GM06990 (cell line): Measurements from ENCODE around the gene CRTAC1.

ENCODE experiments used
- DNase-seq: peaks from one replicate; pipeline ENCODE4 v3.0.0-alpha.2; 2011; ENCODE audit not compliant: insufficient read length; ENCODE audit errors: extremely low read depth
- H3K27me3 ChIP-seq: replicated peaks from 2 replicates; pipeline ENCODE4 v1.6.0; 2011; ENCODE audit warnings: low read length; ENCODE audit not compliant: control insufficient read depth, insufficient read depth
- H3K36me3 ChIP-seq: 2 replicates; pipeline ENCODE4 v1.5.1; 2011; ENCODE audit warnings: low read length; ENCODE audit not compliant: control insufficient read depth, insufficient read depth
- H3K4me3 ChIP-seq: replicated peaks from 2 replicates; pipeline ENCODE4 v1.5.1; 2011; ENCODE audit warnings: low read depth, mild to moderate bottlenecking, control low read depth, low read length
- TF ChIP-seq, protein P1 (sequence below): IDR thresholded peaks from 2 replicates; pipeline ENCODE4 v1.5.1; 2011; ENCODE audit warnings: low read length, control low read depth, mild to moderate bottlenecking, inconsistent platforms; ENCODE audit not compliant: insufficient read depth, poor library complexity, severe bottlenecking

The CRTAC1 gene

DNA sequence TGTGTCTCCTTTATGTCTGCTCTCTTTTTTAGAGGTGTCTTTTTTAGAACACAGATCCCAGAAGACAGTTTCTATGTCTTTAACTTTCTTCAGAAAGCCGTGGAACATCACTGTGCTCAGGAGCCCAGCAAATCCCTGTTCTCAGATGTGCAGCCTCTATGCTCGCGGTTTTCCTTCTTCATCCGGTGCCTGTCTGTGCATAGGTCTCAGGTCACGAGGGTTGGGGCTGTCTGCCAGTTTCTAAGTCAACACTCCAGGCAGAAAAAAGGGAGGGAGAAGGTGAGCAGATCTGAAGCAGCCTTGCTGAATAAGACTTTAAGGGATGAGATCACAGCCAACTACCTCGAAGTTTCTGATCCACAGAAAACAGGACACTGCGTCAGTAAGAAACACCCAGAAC lies 68.5 kb downstream of the CRTAC1 start:
- H3K4me3 ChIP-seq, result no peak overlapping the region
- no peak for DNase-seq
- H3K36me3 ChIP-seq, result no peaks in the 10 kb centered on the region
- TF ChIP-seq, protein P1, sequence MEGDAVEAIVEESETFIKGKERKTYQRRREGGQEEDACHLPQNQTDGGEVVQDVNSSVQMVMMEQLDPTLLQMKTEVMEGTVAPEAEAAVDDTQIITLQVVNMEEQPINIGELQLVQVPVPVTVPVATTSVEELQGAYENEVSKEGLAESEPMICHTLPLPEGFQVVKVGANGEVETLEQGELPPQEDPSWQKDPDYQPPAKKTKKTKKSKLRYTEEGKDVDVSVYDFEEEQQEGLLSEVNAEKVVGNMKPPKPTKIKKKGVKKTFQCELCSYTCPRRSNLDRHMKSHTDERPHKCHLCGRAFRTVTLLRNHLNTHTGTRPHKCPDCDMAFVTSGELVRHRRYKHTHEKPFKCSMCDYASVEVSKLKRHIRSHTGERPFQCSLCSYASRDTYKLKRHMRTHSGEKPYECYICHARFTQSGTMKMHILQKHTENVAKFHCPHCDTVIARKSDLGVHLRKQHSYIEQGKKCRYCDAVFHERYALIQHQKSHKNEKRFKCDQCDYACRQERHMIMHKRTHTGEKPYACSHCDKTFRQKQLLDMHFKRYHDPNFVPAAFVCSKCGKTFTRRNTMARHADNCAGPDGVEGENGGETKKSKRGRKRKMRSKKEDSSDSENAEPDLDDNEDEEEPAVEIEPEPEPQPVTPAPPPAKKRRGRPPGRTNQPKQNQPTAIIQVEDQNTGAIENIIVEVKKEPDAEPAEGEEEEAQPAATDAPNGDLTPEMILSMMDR, result no peak
- no peaks in the 10 kb centered on the region; the same call in 1 of the 2 replicates for H3K27me3 ChIP-seq

DNA sequence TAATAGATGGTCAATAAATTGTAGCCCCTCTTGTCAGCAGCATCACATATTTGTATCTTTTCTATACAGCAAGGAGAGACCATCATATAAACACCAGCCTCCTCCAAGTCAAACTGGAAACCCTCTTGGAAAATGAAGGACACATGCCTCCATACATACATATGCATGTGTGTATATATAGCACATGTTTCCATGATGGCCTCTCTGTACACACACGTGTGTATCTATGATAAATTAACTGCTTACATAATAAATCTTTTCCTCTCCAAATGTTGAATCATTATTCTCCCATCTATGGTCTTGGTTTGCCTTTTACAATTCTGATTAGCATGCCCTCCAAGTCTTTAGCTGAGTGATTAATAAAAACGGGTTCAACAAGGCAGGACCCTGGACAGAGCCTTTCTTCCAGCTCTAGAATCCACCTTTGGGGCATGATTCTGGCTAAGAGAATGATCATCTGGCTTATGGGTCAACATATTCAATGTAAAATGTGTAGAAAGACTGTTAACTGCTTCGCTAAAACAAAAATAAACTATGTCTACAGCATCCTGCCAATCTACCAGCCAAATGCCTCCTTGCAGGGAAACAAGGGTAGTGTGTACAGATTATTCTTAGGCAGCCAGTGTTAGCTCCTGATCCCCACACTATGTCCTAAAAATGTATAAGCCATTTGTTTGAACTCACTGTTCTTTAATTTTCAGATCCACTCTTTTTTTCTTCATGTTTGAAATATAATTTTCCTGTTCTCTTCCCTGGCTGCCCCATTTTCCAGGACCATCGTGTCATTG lies 70.0 kb downstream of the CRTAC1 start:
- no peak for DNase-seq
- no peaks in the 10 kb centered on the region for H3K36me3 ChIP-seq
- TF ChIP-seq, protein P1, result no peak
- H3K27me3 ChIP-seq, result no peaks in the 10 kb centered on the region; the same call in 1 of the 2 replicates
- H3K4me3 ChIP-seq, result no peak overlapping the region

DNA sequence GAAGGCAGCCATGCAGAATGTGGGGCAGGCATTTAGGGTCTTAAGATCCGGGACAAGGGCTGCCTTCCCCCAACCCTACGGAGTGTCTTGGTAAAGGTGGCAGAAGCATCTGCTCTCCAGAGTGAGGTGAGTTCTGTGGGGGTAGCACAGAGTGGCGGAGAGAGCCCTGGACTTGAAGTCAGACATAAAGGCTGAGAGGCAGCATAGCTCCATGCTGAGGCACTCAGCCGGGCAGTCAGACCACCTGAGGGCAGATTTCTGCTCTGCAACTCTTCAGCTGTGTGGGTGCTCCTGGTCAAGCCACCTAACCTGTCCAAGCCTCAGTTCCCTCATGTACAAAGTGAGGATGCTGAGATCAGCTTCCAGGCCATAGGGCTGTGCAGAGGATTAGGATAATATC lies 81.0 kb downstream of the CRTAC1 start:
- Histone ChIP-seq H3K27me3 (no peaks in the 10 kb centered on the region; the same call in 1 of the 2 replicates), H3K36me3 (no peaks in the 10 kb centered on the region), H3K4me3 (no peak overlapping the region)
- no peak for DNase-seq
- TF ChIP-seq, protein P1, result no peak

GRCh38 chr10:97948822-97949221 lies 81.6 kb downstream of the CRTAC1 start:
- Histone ChIP-seq H3K27me3 (no peaks in the 10 kb centered on the region; the same call in 1 of the 2 replicates), H3K36me3 (no peaks in the 10 kb centered on the region), H3K4me3 (no peak overlapping the region)
- TF ChIP-seq, protein P1, result no peak
- no peak for DNase-seq

- DNase-seq, result no peak
- no peak overlapping the region for H3K4me3 ChIP-seq
- no peaks in the 10 kb centered on the region for H3K27me3 ChIP-seq
- no peaks in the 10 kb centered on the region for H3K36me3 ChIP-seq
- TF ChIP-seq, protein P1, result no peak
Observed at GRCh38 chr10:97944772-97945171, 85.6 kb downstream of the CRTAC1 start.

DNA sequence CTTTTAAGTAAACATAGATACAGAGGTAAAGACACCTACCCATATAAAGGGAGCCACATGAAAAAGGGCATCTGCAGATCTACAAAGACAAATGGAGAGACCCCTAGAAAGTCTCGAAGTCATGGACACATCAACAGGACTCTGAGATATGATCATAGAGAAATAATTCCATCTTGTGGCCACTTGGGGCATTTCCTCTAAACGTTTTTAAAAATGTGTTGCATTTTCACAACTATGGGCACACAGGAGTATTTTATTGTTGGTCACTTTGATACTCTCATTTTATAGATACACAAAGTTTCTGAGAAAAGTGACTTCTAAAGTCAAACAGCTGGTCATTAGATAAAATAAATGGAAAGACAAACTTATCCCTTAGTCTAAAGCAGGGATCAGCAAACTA lies 87.1 kb downstream of the CRTAC1 start:
- no peaks in the 10 kb centered on the region for H3K36me3 ChIP-seq
- H3K27me3 ChIP-seq, result peaks cover 2% of the 10 kb centered on the region; the same call in 1 of the 2 replicates
- no peak for DNase-seq
- TF ChIP-seq, protein P1, result no peak
- H3K4me3 ChIP-seq, result no peak overlapping the region
